Measurements from ENCODE around the gene KIF5B. TPM values are rescaled to one million over a fixed set of nuclear protein-coding genes. Genes with fewer than 3 reads are reported as not detected.

The KIF5B gene
- total RNA-seq, 1 donor from 2014 or later, result 105 TPM

DNA sequence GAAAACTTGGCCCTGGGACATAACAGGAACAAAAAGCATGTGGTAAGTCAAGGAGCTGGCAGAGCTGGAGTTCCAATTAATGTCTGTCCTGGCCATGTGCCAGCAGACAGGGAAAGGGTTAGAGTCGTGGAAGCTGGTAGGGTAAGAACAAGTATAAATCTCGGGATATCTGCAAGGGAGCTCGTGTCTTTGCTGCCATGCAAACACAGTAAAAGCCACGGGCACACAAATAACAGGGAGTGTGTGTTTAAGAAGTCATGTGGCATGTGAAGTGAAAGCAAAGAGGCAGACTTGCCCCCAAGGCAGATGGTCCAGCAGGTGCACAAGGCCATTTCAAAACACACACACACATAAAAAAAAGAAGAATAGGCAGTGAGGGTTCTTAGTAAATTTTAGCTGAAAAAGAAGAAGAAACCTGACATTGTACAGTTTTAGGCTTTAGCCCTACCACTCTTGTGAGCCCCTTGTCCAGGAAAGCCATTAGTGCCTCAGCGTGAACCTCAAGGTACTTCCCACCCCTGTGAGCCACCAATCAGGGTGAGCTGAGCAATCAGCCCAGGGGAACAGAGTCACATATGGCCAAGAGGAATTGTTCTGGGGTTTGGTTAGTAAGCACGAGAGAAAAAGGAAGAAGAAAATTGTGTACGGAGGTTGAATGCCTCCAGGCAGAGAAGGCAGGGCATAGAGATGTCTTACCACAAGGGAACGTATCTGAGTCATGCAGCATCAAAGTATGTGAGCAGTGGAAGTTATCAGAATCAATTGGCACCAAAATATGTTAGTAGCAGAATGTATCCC lies 94.7 kb downstream of the KIF5B start:
- peak overlapping the region; percentile 87 for H3K27ac Mint-ChIP-seq (ENCODE audit: unreplicated experiment)
- TF ChIP-seq, protein P1, sequence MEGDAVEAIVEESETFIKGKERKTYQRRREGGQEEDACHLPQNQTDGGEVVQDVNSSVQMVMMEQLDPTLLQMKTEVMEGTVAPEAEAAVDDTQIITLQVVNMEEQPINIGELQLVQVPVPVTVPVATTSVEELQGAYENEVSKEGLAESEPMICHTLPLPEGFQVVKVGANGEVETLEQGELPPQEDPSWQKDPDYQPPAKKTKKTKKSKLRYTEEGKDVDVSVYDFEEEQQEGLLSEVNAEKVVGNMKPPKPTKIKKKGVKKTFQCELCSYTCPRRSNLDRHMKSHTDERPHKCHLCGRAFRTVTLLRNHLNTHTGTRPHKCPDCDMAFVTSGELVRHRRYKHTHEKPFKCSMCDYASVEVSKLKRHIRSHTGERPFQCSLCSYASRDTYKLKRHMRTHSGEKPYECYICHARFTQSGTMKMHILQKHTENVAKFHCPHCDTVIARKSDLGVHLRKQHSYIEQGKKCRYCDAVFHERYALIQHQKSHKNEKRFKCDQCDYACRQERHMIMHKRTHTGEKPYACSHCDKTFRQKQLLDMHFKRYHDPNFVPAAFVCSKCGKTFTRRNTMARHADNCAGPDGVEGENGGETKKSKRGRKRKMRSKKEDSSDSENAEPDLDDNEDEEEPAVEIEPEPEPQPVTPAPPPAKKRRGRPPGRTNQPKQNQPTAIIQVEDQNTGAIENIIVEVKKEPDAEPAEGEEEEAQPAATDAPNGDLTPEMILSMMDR (IDR thresholded peaks at IDR 0.05; ENCODE audit: partially characterized antibody, unreplicated experiment), result no peak

DNA sequence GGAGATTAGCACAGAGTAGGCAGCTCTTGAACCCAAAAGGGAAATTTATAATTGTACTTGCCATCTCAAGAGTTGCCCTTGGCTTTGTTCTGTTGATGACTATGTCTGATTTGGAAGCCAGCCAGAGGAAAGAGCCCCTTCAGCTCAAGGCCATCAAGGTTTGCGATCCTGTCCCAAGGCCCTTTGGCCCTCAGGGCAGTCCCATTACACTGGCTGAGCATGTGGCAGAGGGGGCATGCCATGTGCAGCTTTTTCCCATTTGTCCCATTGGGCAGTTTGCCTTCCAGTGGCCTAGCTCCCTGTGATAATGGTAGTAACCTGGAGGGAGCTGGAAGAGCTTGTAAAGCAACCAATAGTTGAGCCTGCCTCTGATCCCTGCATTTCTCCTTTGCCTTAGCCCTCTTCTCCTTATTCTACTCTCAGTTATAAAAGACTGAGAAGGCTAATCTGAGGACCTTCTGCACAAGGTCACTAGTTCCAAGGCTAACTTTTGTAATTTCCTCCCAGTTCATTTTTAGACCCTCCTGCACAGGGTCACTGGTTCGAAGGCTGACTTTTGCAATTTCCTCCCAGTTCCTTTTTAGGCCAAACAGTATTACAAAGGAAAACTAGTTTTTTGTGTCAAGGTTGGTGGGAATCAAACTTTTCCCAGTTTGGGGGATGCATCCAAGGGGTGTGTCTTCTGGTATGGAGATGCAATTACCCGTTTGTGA lies 96.6 kb downstream of the KIF5B start:
- no peak for DNase-seq
- Mint-ChIP-seq H3K27me3 (ENCODE audit: unreplicated experiment) (no peaks in the 10 kb centered on the region), H3K27ac (ENCODE audit: unreplicated experiment) (no peak overlapping the region), H3K4me3 (ENCODE audit: unreplicated experiment) (no peak overlapping the region), H3K36me3 (ENCODE audit: unreplicated experiment) (peaks cover 19% of the 10 kb centered on the region), H3K9me3 (ENCODE audit: unreplicated experiment) (peaks cover 2% of the 10 kb centered on the region), H3K4me1 (ENCODE audit: low read depth, unreplicated experiment) (peaks cover 10% of the 10 kb centered on the region)
- TF ChIP-seq, protein P1 (IDR thresholded peaks at IDR 0.05; ENCODE audit: partially characterized antibody, unreplicated experiment), result no peak

More for the DNA sequence above, 94.7 kb downstream of the KIF5B start:
- no peaks in the 10 kb centered on the region for H3K27me3 Mint-ChIP-seq (ENCODE audit: unreplicated experiment)
- peak overlapping the region; percentile 60 for H3K4me3 Mint-ChIP-seq (ENCODE audit: unreplicated experiment)
- no peaks in the 10 kb centered on the region for H3K9me3 Mint-ChIP-seq (ENCODE audit: unreplicated experiment)
- no peak for DNase-seq
- H3K36me3 Mint-ChIP-seq (ENCODE audit: unreplicated experiment), result peaks cover 7% of the 10 kb centered on the region
- peaks cover 10% of the 10 kb centered on the region for H3K4me1 Mint-ChIP-seq (ENCODE audit: low read depth, unreplicated experiment)

Other genes with a start within 250 kb of the KIF5B start
- gene ARHGAP12, start 127.6 kb downstream of the KIF5B start, total RNA-seq (ENCODE audit: unreplicated experiment), result 41.9 TPM